Smooth muscle cell (in vitro differentiated cells): Measurements from ENCODE around the gene TRMU. TPM values are rescaled to one million over a fixed set of nuclear protein-coding genes. Genes with fewer than 3 reads are reported as not detected.

Experiments
- DNase-seq: peaks from one replicate; lab custom pipeline; 2025; ENCODE audit not compliant: unreplicated experiment; lab: John Stamatoyannopoulos, UW
- H2AFZ ChIP-seq: fragments of 200-600 bp; sonication (generic); 2 replicates; pipeline ENCODE4 v1.6.0; 2016; ENCODE audit warnings: antibody characterized with exemption, low read depth, mild to moderate bottlenecking
- H3F3A ChIP-seq: fragments of 200-600 bp; sonication (generic); 2 replicates; pipeline ENCODE4 v1.6.0; 2017; ENCODE audit warnings: antibody characterized with exemption, low read depth
- H3K27ac ChIP-seq: fragments of 200-600 bp; sonication (generic); 2 replicates; pipeline ENCODE4 v1.5.1; 2016; ENCODE audit warnings: low read depth, mild to moderate bottlenecking
- H3K27me3 ChIP-seq: fragments of 200-600 bp; sonication (generic); 2 replicates; pipeline ENCODE4 v1.6.1; 2016; ENCODE audit warnings: low read depth, mild to moderate bottlenecking
- H3K36me3 ChIP-seq: fragments of 200-600 bp; sonication (generic); 2 replicates; pipeline ENCODE4 v1.5.1; 2016; ENCODE audit warnings: low read depth
- H3K4me1 ChIP-seq: fragments of 200-600 bp; sonication (generic); 2 replicates; pipeline ENCODE4 v1.5.1; 2016; ENCODE audit warnings: low read depth
- H3K4me2 ChIP-seq: fragments of 200-600 bp; sonication (generic); 2 replicates; pipeline ENCODE4 v1.6.0; 2016; ENCODE audit warnings: mild to moderate bottlenecking
- H3K4me3 ChIP-seq: fragments of 200-600 bp; sonication (generic); 2 replicates; pipeline ENCODE4 v1.5.1; 2016; ENCODE audit warnings: mild to moderate bottlenecking
- H3K79me2 ChIP-seq: fragments of 200-600 bp; sonication (generic); 2 replicates; pipeline ENCODE4 v1.6.0; 2016; ENCODE audit warnings: low read depth, mild to moderate bottlenecking
- H3K9ac ChIP-seq: fragments of 200-600 bp; sonication (generic); 2 replicates; pipeline ENCODE4 v1.6.0; 2016; ENCODE audit warnings: low read depth
- H3K9me3 ChIP-seq: fragments of 200-600 bp; sonication (generic); replicated peaks from 2 replicates; pipeline ENCODE4 v1.5.1; 2016; ENCODE audit warnings: low read depth
- H4K20me1 ChIP-seq: fragments of 200-600 bp; sonication (generic); 2 replicates; pipeline ENCODE4 v1.6.0; 2016; ENCODE audit warnings: low read depth
- CTCF ChIP-seq: fragments of 200-600 bp; sonication (generic); IDR thresholded peaks from 2 replicates; pipeline ENCODE4 v1.5.1; 2017; ENCODE audit warnings: borderline replicate concordance, mild to moderate bottlenecking, antibody characterized with exemption; ENCODE audit not compliant: insufficient read depth, poor library complexity, severe bottlenecking
- WGBS: methylation state at CpG from one replicate; pipeline ENCODE4 v1.1.7; 2016; ENCODE audit warnings: low lambda C conversion rate; 5-methylcytosine and 5-hydroxymethylcytosine counted together
- polyA plus RNA-seq: library from polyadenylated mRNA; unstranded; fragments of >200 nt; fragmentation: Nextera tagmentation; extraction: Ambion mirVana; gene quantifications from 2 replicates; pipeline ENCODE4 v1.2.1, GENCODE V29; 2016
- total RNA-seq: library from RNA; depleted of rRNA; stranded (reverse); fragments of >200 nt; gene quantifications from 2 replicates; pipeline ENCODE4 v1.2.3, GENCODE V29; 2014

TRMU gene
- total and polyA plus RNA-seq, 2 experiments from 2014 or later, result 15.8 to 20.5 TPM

GRCh38 chr22:46337870-46338269 is 2.4 kb downstream of the TRMU start:
- Histone ChIP-seq H3K4me1 (peaks cover 12% of the 10 kb centered on the region), H3K9ac (no peak overlapping the region), H2AFZ (no peak overlapping the region), H3K4me3 (no peak overlapping the region), H3K79me2 (peaks cover 37% of the 10 kb centered on the region), H3K4me2 (no peak overlapping the region), H3K36me3 (peaks cover 17% of the 10 kb centered on the region), H3F3A (peaks cover 8% of the 10 kb centered on the region), H4K20me1 (peaks cover 35% of the 10 kb centered on the region), H3K27me3 (no peaks in the 10 kb centered on the region), H3K9me3 (no peaks in the 10 kb centered on the region), H3K27ac (no peak overlapping the region)
- DNase-seq, result no peak
- WGBS, result 94% methylated on average over 9 of the region's 9 CpGs
- TF ChIP-seq CTCF, result no peak

GRCh38 chr22:46338636-46339035 is 3.1 kb downstream of the TRMU start:
- Histone ChIP-seq H3K4me3 (no peak overlapping the region), H3K27ac (no peak overlapping the region), H3K9me3 (no peaks in the 10 kb centered on the region), H2AFZ (no peak overlapping the region), H3K36me3 (peaks cover 17% of the 10 kb centered on the region), H3K79me2 (peaks cover 39% of the 10 kb centered on the region), H3K9ac (no peak overlapping the region), H3F3A (peaks cover 8% of the 10 kb centered on the region), H4K20me1 (peaks cover 36% of the 10 kb centered on the region), H3K4me2 (no peak overlapping the region), H3K4me1 (peaks cover 12% of the 10 kb centered on the region), H3K27me3 (no peaks in the 10 kb centered on the region)
- WGBS, result 97% methylated on average over 8 of the region's 8 CpGs
- no peak for DNase-seq
- TF ChIP-seq CTCF, result no peak

GRCh38 chr22:46339956-46340355 is 4.4 kb downstream of the TRMU start:
- WGBS, result 97% methylated on average over 5 of the region's 5 CpGs
- H3F3A ChIP-seq, result peaks cover 5% of the 10 kb centered on the region
- DNase-seq, result no peak
- no peak for TF ChIP-seq CTCF
- peaks cover 8% of the 10 kb centered on the region for H3K4me1 ChIP-seq
- peaks cover 17% of the 10 kb centered on the region for H3K36me3 ChIP-seq
- no peak overlapping the region for H2AFZ ChIP-seq
- H3K4me3 ChIP-seq, result no peak overlapping the region
- H3K9me3 ChIP-seq, result no peaks in the 10 kb centered on the region
- H3K9ac ChIP-seq, result no peak overlapping the region
- peaks cover 43% of the 10 kb centered on the region for H4K20me1 ChIP-seq
- H3K27ac ChIP-seq, result no peak overlapping the region
- peaks cover 39% of the 10 kb centered on the region for H3K79me2 ChIP-seq
- no peaks in the 10 kb centered on the region for H3K27me3 ChIP-seq
- H3K4me2 ChIP-seq, result no peak overlapping the region

- H4K20me1 ChIP-seq, result peaks cover 46% of the 10 kb centered on the region
- H3K27me3 ChIP-seq, result no peaks in the 10 kb centered on the region
- H3K4me3 ChIP-seq, result no peak overlapping the region
- no peak for TF ChIP-seq CTCF
- peaks cover 17% of the 10 kb centered on the region for H3K36me3 ChIP-seq
- H3F3A ChIP-seq, result no peaks in the 10 kb centered on the region
- H3K27ac ChIP-seq, result no peak overlapping the region
- H3K9ac ChIP-seq, result no peak overlapping the region
- H3K9me3 ChIP-seq, result no peaks in the 10 kb centered on the region
- 98% methylated on average over 13 of the region's 13 CpGs for WGBS
- H3K4me2 ChIP-seq, result no peak overlapping the region
- H3K79me2 ChIP-seq, result peaks cover 38% of the 10 kb centered on the region
- H3K4me1 ChIP-seq, result peaks cover 5% of the 10 kb centered on the region
- DNase-seq, result no peak
- H2AFZ ChIP-seq, result no peak overlapping the region
Observed at GRCh38 chr22:46340676-46341075, 5.2 kb downstream of the TRMU start.
